ENCODE measurements around the gene SMIM12.

GRCh38 chr1:34842952-34843371 is 16.6 kb downstream of the SMIM12 start:
- TF ChIP-seq, protein P1, sequence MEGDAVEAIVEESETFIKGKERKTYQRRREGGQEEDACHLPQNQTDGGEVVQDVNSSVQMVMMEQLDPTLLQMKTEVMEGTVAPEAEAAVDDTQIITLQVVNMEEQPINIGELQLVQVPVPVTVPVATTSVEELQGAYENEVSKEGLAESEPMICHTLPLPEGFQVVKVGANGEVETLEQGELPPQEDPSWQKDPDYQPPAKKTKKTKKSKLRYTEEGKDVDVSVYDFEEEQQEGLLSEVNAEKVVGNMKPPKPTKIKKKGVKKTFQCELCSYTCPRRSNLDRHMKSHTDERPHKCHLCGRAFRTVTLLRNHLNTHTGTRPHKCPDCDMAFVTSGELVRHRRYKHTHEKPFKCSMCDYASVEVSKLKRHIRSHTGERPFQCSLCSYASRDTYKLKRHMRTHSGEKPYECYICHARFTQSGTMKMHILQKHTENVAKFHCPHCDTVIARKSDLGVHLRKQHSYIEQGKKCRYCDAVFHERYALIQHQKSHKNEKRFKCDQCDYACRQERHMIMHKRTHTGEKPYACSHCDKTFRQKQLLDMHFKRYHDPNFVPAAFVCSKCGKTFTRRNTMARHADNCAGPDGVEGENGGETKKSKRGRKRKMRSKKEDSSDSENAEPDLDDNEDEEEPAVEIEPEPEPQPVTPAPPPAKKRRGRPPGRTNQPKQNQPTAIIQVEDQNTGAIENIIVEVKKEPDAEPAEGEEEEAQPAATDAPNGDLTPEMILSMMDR (IDR thresholded peaks at IDR 0.05), result no peak
- TF ChIP-seq POLR2A (IDR thresholded peaks at IDR 0.05), result no peak
